Medulla oblongata (tissue), 1 donor: ENCODE data around the gene SSX2.
"Not testable (repeated sequence)": the region's sequence is repeated elsewhere in the genome, so short reads cannot be mapped to it uniquely, and the experiment has no call there.

Source experiments
- DNase-seq: peaks from one replicate; pipeline ENCODE4 v3.0.0-alpha.2; 2015; ENCODE audit errors: extremely low spot score

The SSX2 gene, protein sequence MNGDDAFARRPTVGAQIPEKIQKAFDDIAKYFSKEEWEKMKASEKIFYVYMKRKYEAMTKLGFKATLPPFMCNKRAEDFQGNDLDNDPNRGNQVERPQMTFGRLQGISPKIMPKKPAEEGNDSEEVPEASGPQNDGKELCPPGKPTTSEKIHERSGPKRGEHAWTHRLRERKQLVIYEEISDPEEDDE

DNA sequence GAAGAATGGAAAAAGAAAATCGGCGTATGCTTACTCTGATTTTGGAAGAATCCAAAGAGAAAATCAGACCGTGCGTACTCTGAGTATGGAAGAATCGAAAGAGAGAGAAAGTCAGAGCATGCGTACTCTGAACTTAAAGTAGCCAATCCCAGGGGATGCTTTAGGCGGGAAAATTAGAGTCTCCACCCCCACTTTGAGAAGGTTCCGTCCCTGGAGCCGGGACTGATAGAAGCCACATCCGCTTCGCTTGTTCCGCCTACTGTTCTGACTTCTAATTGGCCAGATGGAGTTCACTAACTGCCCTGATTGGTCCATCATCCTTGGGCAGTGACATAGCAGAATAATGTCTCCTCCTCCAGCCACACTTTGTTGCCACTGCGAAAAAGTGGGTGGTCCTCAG lies at the start of gene SSX2:
Gene SSX2 (minus strand): TSS at position 101 of the 400 bp plus-strand sequence. CDS start 1,429 bp downstream, outside the sequence.
- not testable (repeated sequence) for DNase-seq

DNA sequence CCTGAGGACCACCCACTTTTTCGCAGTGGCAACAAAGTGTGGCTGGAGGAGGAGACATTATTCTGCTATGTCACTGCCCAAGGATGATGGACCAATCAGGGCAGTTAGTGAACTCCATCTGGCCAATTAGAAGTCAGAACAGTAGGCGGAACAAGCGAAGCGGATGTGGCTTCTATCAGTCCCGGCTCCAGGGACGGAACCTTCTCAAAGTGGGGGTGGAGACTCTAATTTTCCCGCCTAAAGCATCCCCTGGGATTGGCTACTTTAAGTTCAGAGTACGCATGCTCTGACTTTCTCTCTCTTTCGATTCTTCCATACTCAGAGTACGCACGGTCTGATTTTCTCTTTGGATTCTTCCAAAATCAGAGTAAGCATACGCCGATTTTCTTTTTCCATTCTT lies 44.0 kb upstream of the SSX2 start, which contains the start of gene SSX2B:
Gene SSX2B (plus strand): TSS at position 301 of the 400 bp plus-strand sequence. CDS start 1,429 bp downstream, outside the sequence.
- not testable (repeated sequence) for DNase-seq

DNA sequence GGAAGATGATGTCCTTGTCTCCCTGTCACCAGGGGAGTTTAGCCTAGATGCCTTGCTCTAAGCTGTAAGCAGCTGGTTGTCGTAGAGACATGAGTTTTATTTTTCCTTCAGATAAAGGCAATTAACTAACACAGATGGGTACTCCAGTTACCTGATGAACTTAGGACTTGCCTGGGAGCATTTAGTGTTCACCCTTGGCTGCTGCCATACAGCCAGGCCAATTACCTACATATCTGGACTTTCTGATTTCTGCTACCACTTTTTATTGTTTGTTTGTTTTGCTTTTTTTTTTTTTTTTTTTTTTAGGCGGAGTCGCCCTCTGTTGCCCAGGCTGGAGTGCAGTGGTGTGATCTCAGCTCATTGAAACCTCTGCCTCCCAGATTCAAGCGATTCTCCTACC lies 14.9 kb downstream of the SSX2 start:
- not testable (repeated sequence) for DNase-seq

DNA sequence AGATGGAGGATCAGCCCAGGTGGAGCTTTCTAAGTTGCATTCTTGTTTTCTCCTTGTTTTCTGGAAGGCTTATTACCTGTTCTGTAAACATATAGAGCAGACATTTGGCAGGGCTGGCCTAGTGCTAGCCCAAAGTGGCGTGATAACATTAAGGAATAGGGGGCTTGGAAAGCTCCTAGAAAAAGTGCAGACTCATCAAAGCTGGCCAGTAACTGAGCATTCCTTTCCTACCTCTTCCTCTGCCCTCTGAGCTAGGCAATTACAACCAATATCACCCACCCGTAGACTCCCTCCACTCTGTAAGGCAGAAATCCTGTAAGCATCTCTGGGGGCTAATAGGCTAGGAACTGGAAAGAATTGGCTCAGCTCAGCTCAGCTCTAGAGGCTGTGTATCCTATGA lies 44.8 kb downstream of the SSX2 start:
- DNase-seq: not testable (repeated sequence)

DNA sequence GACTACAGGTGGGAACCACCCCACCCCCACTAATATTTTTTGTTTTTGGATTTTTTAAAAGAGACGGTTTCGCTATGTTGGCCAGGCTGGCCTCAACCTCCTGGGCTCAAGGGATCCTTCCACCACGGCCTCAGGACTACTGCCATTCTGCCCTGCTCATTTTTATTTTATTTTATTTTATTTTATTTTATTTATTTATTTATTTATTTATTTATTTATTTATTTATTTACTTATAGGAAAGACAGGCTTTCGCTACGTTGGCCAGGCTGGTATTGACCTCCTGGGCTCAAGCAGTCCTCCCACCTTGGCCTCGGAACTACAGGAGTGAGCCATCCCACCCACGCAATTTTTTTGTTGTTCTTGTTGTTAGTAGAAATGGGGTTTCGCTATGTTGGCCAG lies 51.5 kb downstream of the SSX2 start:
- DNase-seq: not testable (repeated sequence)

DNA sequence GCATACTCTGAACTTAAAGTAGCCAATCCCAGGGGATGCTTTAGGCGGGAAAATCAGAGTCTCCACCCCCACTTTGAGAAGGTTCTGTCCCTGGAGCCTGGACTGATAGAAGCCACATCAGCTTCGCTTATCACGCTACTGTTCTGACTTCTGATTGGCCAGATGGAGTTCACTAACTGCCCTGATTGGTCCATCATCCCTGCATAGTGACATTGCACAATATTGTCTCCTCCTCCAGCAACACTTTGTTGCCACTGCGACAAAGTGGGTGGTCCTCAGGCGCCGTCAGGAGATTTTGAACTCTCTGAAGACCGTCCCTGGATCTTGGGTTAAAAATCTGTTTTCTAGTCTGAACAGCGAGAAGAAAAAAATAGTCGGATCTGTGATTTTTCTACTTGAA lies 52.2 kb downstream of the SSX2 start, which contains the start of gene SSX7:
Gene SSX7 (minus strand): TSS at position 101 of the 400 bp plus-strand sequence. CDS start 1,428 bp downstream, outside the sequence.
- not testable (repeated sequence) for DNase-seq

DNA sequence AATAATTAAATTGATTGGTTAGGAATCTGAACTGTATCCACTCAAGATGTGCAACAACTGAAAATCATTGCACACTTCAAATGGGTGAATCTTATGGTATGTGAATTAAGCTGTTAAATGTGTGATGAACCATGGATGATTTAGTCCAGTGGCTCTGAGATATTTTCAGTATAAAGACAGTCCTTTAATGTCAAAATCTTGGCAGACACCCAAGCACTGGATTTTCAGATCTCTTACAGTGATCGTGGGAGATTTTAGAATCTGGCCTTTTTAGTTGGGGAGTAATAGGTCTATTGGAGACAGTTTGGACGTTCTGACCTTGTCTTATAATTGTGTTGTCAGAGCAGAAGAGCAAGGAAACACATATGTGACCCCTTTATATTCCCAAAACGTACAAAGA lies 56.3 kb downstream of the SSX2 start:
- not testable (repeated sequence) for DNase-seq

DNA sequence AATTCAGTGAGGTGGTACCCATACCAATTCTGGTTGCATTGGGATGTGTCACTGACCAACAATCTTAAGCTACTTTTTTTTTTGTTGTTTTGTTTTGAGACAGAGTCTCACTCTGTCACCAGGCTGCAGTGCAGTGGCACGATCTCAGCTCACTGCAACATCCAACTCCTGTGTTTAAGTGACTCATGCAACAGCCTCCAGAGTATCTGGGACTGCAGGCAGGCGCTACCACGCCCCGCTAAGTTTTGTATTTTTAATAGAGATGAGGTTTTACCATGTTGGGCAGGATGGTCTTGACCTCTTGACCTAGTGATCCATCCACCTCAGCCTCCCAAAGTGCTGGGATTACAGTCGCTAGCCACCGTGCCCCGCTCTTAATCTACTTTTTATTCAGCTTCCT lies 58.0 kb downstream of the SSX2 start:
- DNase-seq: not testable (repeated sequence)
